Smooth muscle cell of the brain vasculature (primary cell): Measurements from ENCODE around the gene HES1.

ENCODE experiments used
- DNase-seq: peaks from one replicate; pipeline ENCODE4 v3.0.0-alpha.2; 2012; ENCODE audit warnings: low read depth, low spot score

Gene HES1

GRCh38 chr3:194167480-194168282 is 31.7 kb downstream of the HES1 start:
- DNase-seq = no peak

- no peak for DNase-seq
Measured at GRCh38 chr3:194168994-194169393, 33.0 kb downstream of the HES1 start.

- DNase-seq = no peak
Measured at GRCh38 chr3:194169595-194169994, 33.6 kb downstream of the HES1 start.

- no peak for DNase-seq
Measured at GRCh38 chr3:194170793-194171192, 34.8 kb downstream of the HES1 start.

GRCh38 chr3:194174406-194174805 is 38.5 kb downstream of the HES1 start:
- DNase-seq = no peak

- no peak for DNase-seq
Measured at GRCh38 chr3:194174980-194175379, 39.0 kb downstream of the HES1 start.

GRCh38 chr3:194176274-194176991 is 40.5 kb downstream of the HES1 start:
- DNase-seq = peak; percentile 6

GRCh38 chr3:194177141-194177540 is 41.2 kb downstream of the HES1 start:
- no peak for DNase-seq

- DNase-seq = no peak
Measured at GRCh38 chr3:194178128-194178527, 42.2 kb downstream of the HES1 start.

GRCh38 chr3:194178669-194179068 is 42.7 kb downstream of the HES1 start:
- no peak for DNase-seq

- no peak for DNase-seq
Measured at GRCh38 chr3:194180570-194180969, 44.6 kb downstream of the HES1 start.

GRCh38 chr3:194181612-194182529 is 45.9 kb downstream of the HES1 start:
- DNase-seq = no peak

- no peak for DNase-seq
Measured at GRCh38 chr3:194183271-194183670, 47.3 kb downstream of the HES1 start.

- no peak for DNase-seq
Measured at GRCh38 chr3:194184265-194184751, 48.4 kb downstream of the HES1 start.

GRCh38 chr3:194184801-194185200 is 48.9 kb downstream of the HES1 start:
- no peak for DNase-seq

- DNase-seq = no peak
Measured at GRCh38 chr3:194185221-194185620, 49.3 kb downstream of the HES1 start.

GRCh38 chr3:194187233-194187944 is 51.4 kb downstream of the HES1 start:
- DNase-seq = no peak
